Central memory CD8-positive, alpha-beta T cell (primary cell): ENCODE measurements around the gene ANKRD33B.
"Not testable (repeated sequence)": the region's sequence is repeated elsewhere in the genome, so short reads cannot be mapped to it uniquely, and the experiment has no call there.

Experiments used
- ATAC-seq: fragments of 150-1000 bp; cut with Tn5 transposase; replicated peaks from 2 replicates; pipeline ENCODE4 v1.10.0; 2022; ENCODE audit warnings: mild to moderate bottlenecking, moderate FRiP score, moderate number of reproducible peaks; ENCODE audit not compliant: poor library complexity, severe bottlenecking; ENCODE audit errors: extremely low read depth
- DNase-seq, 2 donors: peaks; one replicate each; pipeline ENCODE4 v3.0.0; 2021; ENCODE audit warnings: low spot score in 2 of 2
- H3K27ac Mint-ChIP-seq: one replicate; pipeline ENCODE4 v1.8.0; 2022; ENCODE audit warnings: low read depth, mild to moderate bottlenecking, moderate library complexity, mixed read lengths
- H3K27me3 Mint-ChIP-seq: one replicate; pipeline ENCODE4 v1.8.0; 2022; ENCODE audit warnings: mixed read lengths
- H3K36me3 Mint-ChIP-seq: one replicate; pipeline ENCODE4 v1.8.0; 2022; ENCODE audit warnings: mild to moderate bottlenecking, moderate library complexity, mixed read lengths; ENCODE audit not compliant: insufficient read depth
- H3K4me1 Mint-ChIP-seq: one replicate; pipeline ENCODE4 v1.8.0; 2022; ENCODE audit warnings: mixed read lengths
- H3K4me3 Mint-ChIP-seq: one replicate; pipeline ENCODE4 v1.8.0; 2022; ENCODE audit warnings: mild to moderate bottlenecking, moderate library complexity, mixed read lengths
- H3K9me3 Mint-ChIP-seq: one replicate; pipeline ENCODE4 v1.8.0; 2022; ENCODE audit warnings: mixed read lengths

ANKRD33B gene

GRCh38 chr5:10599862-10600284 is 36.0 kb downstream of the ANKRD33B start:
- H3K4me1 Mint-ChIP-seq, result peaks cover 16% of the 10 kb centered on the region
- H3K9me3 Mint-ChIP-seq, result no peaks in the 10 kb centered on the region
- no peak overlapping the region for H3K27ac Mint-ChIP-seq
- H3K36me3 Mint-ChIP-seq, result peaks cover 1% of the 10 kb centered on the region
- DNase-seq, result no peak
- ATAC-seq, result no peak
- H3K27me3 Mint-ChIP-seq, result peaks cover 7% of the 10 kb centered on the region
- H3K4me3 Mint-ChIP-seq, result no peak overlapping the region

GRCh38 chr5:10600626-10601245 is 36.9 kb downstream of the ANKRD33B start:
- H3K27me3 Mint-ChIP-seq, result peaks cover 7% of the 10 kb centered on the region
- H3K27ac Mint-ChIP-seq, result no peak overlapping the region
- ATAC-seq (no peak), DNase-seq (no peak)
- H3K36me3 Mint-ChIP-seq, result no peaks in the 10 kb centered on the region
- peaks cover 14% of the 10 kb centered on the region for H3K4me1 Mint-ChIP-seq
- H3K9me3 Mint-ChIP-seq, result no peaks in the 10 kb centered on the region
- H3K4me3 Mint-ChIP-seq, result no peak overlapping the region

- Mint-ChIP-seq H3K4me1 (peaks cover 8% of the 10 kb centered on the region), H3K27ac (no peak overlapping the region), H3K27me3 (peaks cover 7% of the 10 kb centered on the region), H3K4me3 (peak overlapping the region; percentile 53), H3K9me3 (no peaks in the 10 kb centered on the region), H3K36me3 (no peaks in the 10 kb centered on the region)
- no peak for ATAC-seq
- DNase-seq, result no peak
Observed at GRCh38 chr5:10601246-10602030, 37.6 kb downstream of the ANKRD33B start.

GRCh38 chr5:10602031-10602806 is 38.3 kb downstream of the ANKRD33B start:
- ATAC-seq (no peak), DNase-seq (no peak)
- Mint-ChIP-seq H3K36me3 (no peaks in the 10 kb centered on the region), H3K9me3 (no peaks in the 10 kb centered on the region), H3K27ac (no peak overlapping the region), H3K4me1 (peaks cover 8% of the 10 kb centered on the region), H3K27me3 (peaks cover 7% of the 10 kb centered on the region), H3K4me3 (no peak overlapping the region)

- DNase-seq, result no peak
- ATAC-seq, result no peak
- Mint-ChIP-seq H3K4me1 (peaks cover 8% of the 10 kb centered on the region), H3K27ac (no peak overlapping the region), H3K27me3 (peaks cover 7% of the 10 kb centered on the region), H3K4me3 (no peak overlapping the region), H3K9me3 (no peaks in the 10 kb centered on the region), H3K36me3 (no peaks in the 10 kb centered on the region)
Observed at GRCh38 chr5:10604975-10605374, 41.1 kb downstream of the ANKRD33B start.

GRCh38 chr5:10606632-10607022 is 42.8 kb downstream of the ANKRD33B start:
- H3K27ac Mint-ChIP-seq, ATAC-seq, H3K9me3 Mint-ChIP-seq, DNase-seq, H3K27me3 Mint-ChIP-seq, H3K36me3 Mint-ChIP-seq, H3K4me3 Mint-ChIP-seq, H3K4me1 Mint-ChIP-seq: not testable (repeated sequence)

GRCh38 chr5:10607023-10607665 is 43.3 kb downstream of the ANKRD33B start:
- no peak overlapping the region for H3K27ac Mint-ChIP-seq
- H3K4me1 Mint-ChIP-seq, result no peaks in the 10 kb centered on the region
- DNase-seq, result no peak
- peak overlapping the region; percentile 7 for H3K4me3 Mint-ChIP-seq
- no peaks in the 10 kb centered on the region for H3K27me3 Mint-ChIP-seq
- H3K36me3 Mint-ChIP-seq, result no peaks in the 10 kb centered on the region
- H3K9me3 Mint-ChIP-seq, result no peaks in the 10 kb centered on the region
- ATAC-seq, result peak; percentile 32

- no peak for DNase-seq
- H3K4me3 Mint-ChIP-seq, result peak overlapping the region; percentile 7
- H3K27me3 Mint-ChIP-seq, result no peaks in the 10 kb centered on the region
- no peaks in the 10 kb centered on the region for H3K9me3 Mint-ChIP-seq
- no peak for ATAC-seq
- no peaks in the 10 kb centered on the region for H3K36me3 Mint-ChIP-seq
- no peak overlapping the region for H3K27ac Mint-ChIP-seq
- H3K4me1 Mint-ChIP-seq, result no peaks in the 10 kb centered on the region
Observed at GRCh38 chr5:10607666-10608073, 43.8 kb downstream of the ANKRD33B start.

GRCh38 chr5:10608081-10608480 is 44.2 kb downstream of the ANKRD33B start:
- not testable (repeated sequence) for H3K27me3 Mint-ChIP-seq, H3K4me3 Mint-ChIP-seq, H3K36me3 Mint-ChIP-seq, H3K9me3 Mint-ChIP-seq, DNase-seq, H3K27ac Mint-ChIP-seq, H3K4me1 Mint-ChIP-seq, ATAC-seq

GRCh38 chr5:10610058-10610457 is 46.2 kb downstream of the ANKRD33B start:
- no peaks in the 10 kb centered on the region for H3K9me3 Mint-ChIP-seq
- no peak overlapping the region for H3K27ac Mint-ChIP-seq
- DNase-seq (no peak), ATAC-seq (no peak)
- no peaks in the 10 kb centered on the region for H3K27me3 Mint-ChIP-seq
- H3K4me1 Mint-ChIP-seq, result no peaks in the 10 kb centered on the region
- H3K4me3 Mint-ChIP-seq, result no peak overlapping the region
- no peaks in the 10 kb centered on the region for H3K36me3 Mint-ChIP-seq

GRCh38 chr5:10611290-10611689 is 47.4 kb downstream of the ANKRD33B start:
- no peaks in the 10 kb centered on the region for H3K36me3 Mint-ChIP-seq
- no peaks in the 10 kb centered on the region for H3K27me3 Mint-ChIP-seq
- H3K27ac Mint-ChIP-seq, result no peak overlapping the region
- H3K9me3 Mint-ChIP-seq, result no peaks in the 10 kb centered on the region
- no peak for ATAC-seq
- no peaks in the 10 kb centered on the region for H3K4me1 Mint-ChIP-seq
- no peak for DNase-seq
- H3K4me3 Mint-ChIP-seq, result no peak overlapping the region

GRCh38 chr5:10612251-10612650 is 48.4 kb downstream of the ANKRD33B start:
- DNase-seq (no peak), ATAC-seq (no peak)
- H3K27me3 Mint-ChIP-seq, result no peaks in the 10 kb centered on the region
- peaks cover 2% of the 10 kb centered on the region for H3K36me3 Mint-ChIP-seq
- H3K27ac Mint-ChIP-seq, result no peak overlapping the region
- no peaks in the 10 kb centered on the region for H3K4me1 Mint-ChIP-seq
- no peak overlapping the region for H3K4me3 Mint-ChIP-seq
- H3K9me3 Mint-ChIP-seq, result no peaks in the 10 kb centered on the region
